ENCODE data around the gene SETBP1.

SETBP1 gene

DNA sequence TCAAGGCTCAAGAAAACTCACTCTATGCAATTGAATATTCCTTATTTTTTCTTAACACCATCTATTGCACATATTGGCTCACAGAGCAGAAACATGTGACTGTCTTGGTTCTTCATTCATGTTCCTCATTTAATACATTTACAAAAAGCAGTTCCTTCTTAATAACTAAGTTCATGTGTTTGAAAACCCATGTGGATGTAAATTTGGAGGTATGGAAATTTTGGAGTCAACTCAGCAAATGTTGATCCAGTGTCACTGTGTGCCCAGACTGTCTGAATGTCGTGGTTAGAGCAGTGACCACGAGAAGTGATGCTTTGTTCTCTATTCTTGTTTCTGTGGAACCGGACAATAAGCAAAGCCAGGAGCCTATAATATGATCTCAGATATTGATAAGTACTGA, 299.1 kb downstream of the SETBP1 start:
- CTCF ChIA-PET = interaction anchor here (1.2 kb wide), 1 partner anchor 8 kb away, joined by 3 read pairs; no protein-coding TSS in a partner anchor
- H3K4me1 ChIP-seq (ENCODE audit: control insufficient read depth, insufficient read depth, low read length) = no peaks in the 10 kb centered on the region
- no peaks in the 10 kb centered on the region for H3K36me3 ChIP-seq (ENCODE audit: control insufficient read depth in 2 of 2, insufficient read depth in 1 of 2, low read length in 2 of 2)
- H3K9me3 ChIP-seq (ENCODE audit: control insufficient read depth, insufficient read depth, low read depth, low read length) = no peaks in the 10 kb centered on the region
- H3K4me3 ChIP-seq (ENCODE audit: low read depth, low read length) = no peak overlapping the region
- TF ChIP-seq, protein P1, sequence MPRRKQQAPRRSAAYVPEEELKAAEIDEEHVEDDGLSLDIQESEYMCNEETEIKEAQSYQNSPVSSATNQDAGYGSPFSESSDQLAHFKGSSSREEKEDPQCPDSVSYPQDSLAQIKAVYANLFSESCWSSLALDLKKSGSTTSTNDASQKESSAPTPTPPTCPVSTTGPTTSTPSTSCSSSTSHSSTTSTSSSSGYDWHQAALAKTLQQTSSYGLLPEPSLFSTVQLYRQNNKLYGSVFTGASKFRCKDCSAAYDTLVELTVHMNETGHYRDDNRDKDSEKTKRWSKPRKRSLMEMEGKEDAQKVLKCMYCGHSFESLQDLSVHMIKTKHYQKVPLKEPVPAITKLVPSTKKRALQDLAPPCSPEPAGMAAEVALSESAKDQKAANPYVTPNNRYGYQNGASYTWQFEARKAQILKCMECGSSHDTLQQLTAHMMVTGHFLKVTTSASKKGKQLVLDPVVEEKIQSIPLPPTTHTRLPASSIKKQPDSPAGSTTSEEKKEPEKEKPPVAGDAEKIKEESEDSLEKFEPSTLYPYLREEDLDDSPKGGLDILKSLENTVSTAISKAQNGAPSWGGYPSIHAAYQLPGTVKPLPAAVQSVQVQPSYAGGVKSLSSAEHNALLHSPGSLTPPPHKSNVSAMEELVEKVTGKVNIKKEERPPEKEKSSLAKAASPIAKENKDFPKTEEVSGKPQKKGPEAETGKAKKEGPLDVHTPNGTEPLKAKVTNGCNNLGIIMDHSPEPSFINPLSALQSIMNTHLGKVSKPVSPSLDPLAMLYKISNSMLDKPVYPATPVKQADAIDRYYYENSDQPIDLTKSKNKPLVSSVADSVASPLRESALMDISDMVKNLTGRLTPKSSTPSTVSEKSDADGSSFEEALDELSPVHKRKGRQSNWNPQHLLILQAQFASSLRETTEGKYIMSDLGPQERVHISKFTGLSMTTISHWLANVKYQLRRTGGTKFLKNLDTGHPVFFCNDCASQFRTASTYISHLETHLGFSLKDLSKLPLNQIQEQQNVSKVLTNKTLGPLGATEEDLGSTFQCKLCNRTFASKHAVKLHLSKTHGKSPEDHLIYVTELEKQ (tag by site-specific recombination; IDR thresholded peaks at IDR 0.05; ENCODE audit: borderline replicate concordance) = no peak
- no peak for TF ChIP-seq ZNF350 (tag by site-specific recombination; IDR thresholded peaks at IDR 0.05)
- no peak for TF ChIP-seq GLI4 (tag by site-specific recombination; IDR thresholded peaks at IDR 0.05)
- TF ChIP-seq FEZF1 (tag by site-specific recombination; IDR thresholded peaks at IDR 0.05) = no peak
- TF ChIP-seq GFI1B (tag by site-specific recombination; IDR thresholded peaks at IDR 0.05) = no peak
- no peak for TF ChIP-seq ZNF776 (tag by site-specific recombination; IDR thresholded peaks at IDR 0.05; ENCODE audit: borderline replicate concordance)
- TF ChIP-seq ZFP41 (tag by site-specific recombination; IDR thresholded peaks at IDR 0.05; ENCODE audit: borderline replicate concordance) = no peak
- TF ChIP-seq SCRT2 (tag by site-specific recombination; IDR thresholded peaks at IDR 0.05) = no peak
- no peak for TF ChIP-seq HOXA7 (CRISPR knock-in tag; IDR thresholded peaks at IDR 0.05; ENCODE audit: borderline replicate concordance)
- no peak for TF ChIP-seq ZNF544 (tag by site-specific recombination; IDR thresholded peaks at IDR 0.05)
- TF ChIP-seq, protein P2, sequence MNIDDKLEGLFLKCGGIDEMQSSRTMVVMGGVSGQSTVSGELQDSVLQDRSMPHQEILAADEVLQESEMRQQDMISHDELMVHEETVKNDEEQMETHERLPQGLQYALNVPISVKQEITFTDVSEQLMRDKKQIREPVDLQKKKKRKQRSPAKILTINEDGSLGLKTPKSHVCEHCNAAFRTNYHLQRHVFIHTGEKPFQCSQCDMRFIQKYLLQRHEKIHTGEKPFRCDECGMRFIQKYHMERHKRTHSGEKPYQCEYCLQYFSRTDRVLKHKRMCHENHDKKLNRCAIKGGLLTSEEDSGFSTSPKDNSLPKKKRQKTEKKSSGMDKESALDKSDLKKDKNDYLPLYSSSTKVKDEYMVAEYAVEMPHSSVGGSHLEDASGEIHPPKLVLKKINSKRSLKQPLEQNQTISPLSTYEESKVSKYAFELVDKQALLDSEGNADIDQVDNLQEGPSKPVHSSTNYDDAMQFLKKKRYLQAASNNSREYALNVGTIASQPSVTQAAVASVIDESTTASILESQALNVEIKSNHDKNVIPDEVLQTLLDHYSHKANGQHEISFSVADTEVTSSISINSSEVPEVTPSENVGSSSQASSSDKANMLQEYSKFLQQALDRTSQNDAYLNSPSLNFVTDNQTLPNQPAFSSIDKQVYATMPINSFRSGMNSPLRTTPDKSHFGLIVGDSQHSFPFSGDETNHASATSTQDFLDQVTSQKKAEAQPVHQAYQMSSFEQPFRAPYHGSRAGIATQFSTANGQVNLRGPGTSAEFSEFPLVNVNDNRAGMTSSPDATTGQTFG (tag by site-specific recombination; IDR thresholded peaks at IDR 0.05; ENCODE audit: borderline replicate concordance) = no peak
- TF ChIP-seq ZSCAN5A (tag by site-specific recombination; IDR thresholded peaks at IDR 0.05) = no peak
- no peak for TF ChIP-seq REST (tag by site-specific recombination; IDR thresholded peaks at IDR 0.05)
- no peak for TF ChIP-seq BCL11A (tag by site-specific recombination; IDR thresholded peaks at IDR 0.05; ENCODE audit: low read depth)
- TF ChIP-seq ZFP69B (tag by site-specific recombination; IDR thresholded peaks at IDR 0.05) = no peak
- TF ChIP-seq ZIC2 (tag by site-specific recombination; IDR thresholded peaks at IDR 0.05) = no peak
- no peak for TF ChIP-seq ZNF426 (tag by site-specific recombination; IDR thresholded peaks at IDR 0.05)
- POLR2A ChIA-PET = no interaction called here
- H3K27ac ChIP-seq (ENCODE audit: extremely low read depth, low read depth, low read length) = no peak overlapping the region
